Measurements from ENCODE around the gene ST6GALNAC5.
A peak's percentile ranks its signal among the peaks of the same experiment; 100 is the strongest.
"Not testable (repeated sequence)": the region's sequence is repeated elsewhere in the genome, so short reads cannot be mapped to it uniquely, and the experiment has no call there.

The ST6GALNAC5 gene

DNA sequence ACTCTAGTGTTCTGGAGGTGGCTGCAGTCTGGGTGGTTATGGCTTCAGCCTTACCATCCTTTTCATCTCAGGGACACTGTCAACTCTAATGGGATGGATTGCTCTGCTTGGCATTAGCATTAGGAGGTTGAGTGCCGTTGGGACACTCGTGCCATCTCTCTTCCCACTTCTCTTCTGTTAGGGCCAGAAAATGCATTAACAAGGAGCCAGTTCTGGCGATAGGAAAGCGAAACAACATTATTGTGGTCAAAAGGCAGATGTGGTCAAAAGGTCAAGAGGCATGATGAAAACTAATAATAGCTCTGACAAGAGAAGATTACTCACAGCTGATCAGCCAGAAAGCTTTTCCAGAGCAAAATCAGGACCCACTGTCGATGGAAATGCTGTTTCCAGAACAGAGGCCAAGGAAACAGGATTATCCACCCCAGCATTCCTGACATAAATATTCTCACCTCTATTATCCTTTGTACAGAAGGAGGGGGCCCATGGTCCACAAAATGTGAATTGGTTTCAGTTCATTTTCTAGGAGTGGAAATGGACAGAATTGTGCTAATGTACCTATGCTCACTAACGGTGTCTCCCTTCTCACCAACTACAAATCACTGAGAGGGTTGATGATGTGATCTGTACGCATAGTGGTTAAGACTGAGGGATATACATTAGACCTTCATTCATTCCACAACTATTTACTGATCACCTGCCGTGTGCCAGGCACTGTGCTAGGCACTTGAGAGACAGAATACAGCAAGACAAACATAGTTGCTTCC, 72.0 kb downstream of the ST6GALNAC5 start:
- peak; percentile 7 to 30 for DNase-seq

- DNase-seq, result peak in 1 of 2 donors; percentile 13
Measured at GRCh38 chr1:76939817-76940216, 72.5 kb downstream of the ST6GALNAC5 start.

- DNase-seq, result no peak
Measured at GRCh38 chr1:76940571-76941335, 73.5 kb downstream of the ST6GALNAC5 start.

DNA sequence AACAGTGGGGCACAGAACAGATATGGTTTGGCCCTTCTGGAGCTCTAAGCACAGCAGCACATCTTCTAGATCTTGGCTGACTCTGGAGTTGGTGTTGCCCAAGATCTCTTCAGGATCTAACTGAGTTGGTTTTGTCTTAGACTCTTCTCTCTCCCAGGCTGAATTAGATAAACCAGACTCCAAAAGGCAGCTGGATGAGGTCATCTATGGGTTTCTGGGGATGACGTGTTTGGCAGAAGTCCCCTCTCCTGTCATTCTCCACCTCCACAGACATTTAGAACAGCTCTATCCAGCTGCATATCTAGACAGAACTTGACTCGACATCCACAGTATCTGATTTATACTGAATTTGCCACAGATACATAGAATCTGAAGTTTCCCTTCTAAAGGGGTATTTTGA, 75.3 kb downstream of the ST6GALNAC5 start:
- no peak for DNase-seq

GRCh38 chr1:76944942-76945341, 77.7 kb downstream of the ST6GALNAC5 start:
- DNase-seq, result no peak

- no peak for DNase-seq
Measured at GRCh38 chr1:76948846-76949245, 81.6 kb downstream of the ST6GALNAC5 start.

GRCh38 chr1:76949503-76949902, 82.2 kb downstream of the ST6GALNAC5 start:
- no peak for DNase-seq

- no peak for DNase-seq
Measured at GRCh38 chr1:76950306-76950705, 83.0 kb downstream of the ST6GALNAC5 start.

DNA sequence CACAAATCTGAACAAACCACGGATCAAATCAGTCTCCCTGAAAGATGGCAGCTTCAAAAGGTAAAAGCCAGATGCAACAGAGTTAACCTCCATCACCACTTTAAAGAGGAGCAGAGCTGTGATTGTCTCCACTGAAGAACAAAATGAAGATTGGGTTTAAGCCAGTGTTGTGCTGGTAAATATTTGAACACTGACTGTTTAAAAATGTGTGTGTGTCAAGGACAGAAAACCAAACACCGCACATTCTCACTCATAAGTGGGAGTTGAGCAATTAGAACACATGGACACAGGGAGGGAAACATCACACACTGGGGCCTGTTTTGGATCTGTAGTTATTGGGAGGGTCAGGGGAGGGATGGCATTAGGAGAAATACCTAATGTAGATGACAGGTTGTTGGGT, 83.9 kb downstream of the ST6GALNAC5 start:
- no peak for DNase-seq

GRCh38 chr1:76955652-76956051, 88.4 kb downstream of the ST6GALNAC5 start:
- no peak for DNase-seq

GRCh38 chr1:76957961-76958360, 90.7 kb downstream of the ST6GALNAC5 start:
- DNase-seq, result no peak

- no peak for DNase-seq
Measured at GRCh38 chr1:76958828-76959227, 91.5 kb downstream of the ST6GALNAC5 start.

- DNase-seq, result no peak
Measured at GRCh38 chr1:76959556-76959955, 92.3 kb downstream of the ST6GALNAC5 start.

DNA sequence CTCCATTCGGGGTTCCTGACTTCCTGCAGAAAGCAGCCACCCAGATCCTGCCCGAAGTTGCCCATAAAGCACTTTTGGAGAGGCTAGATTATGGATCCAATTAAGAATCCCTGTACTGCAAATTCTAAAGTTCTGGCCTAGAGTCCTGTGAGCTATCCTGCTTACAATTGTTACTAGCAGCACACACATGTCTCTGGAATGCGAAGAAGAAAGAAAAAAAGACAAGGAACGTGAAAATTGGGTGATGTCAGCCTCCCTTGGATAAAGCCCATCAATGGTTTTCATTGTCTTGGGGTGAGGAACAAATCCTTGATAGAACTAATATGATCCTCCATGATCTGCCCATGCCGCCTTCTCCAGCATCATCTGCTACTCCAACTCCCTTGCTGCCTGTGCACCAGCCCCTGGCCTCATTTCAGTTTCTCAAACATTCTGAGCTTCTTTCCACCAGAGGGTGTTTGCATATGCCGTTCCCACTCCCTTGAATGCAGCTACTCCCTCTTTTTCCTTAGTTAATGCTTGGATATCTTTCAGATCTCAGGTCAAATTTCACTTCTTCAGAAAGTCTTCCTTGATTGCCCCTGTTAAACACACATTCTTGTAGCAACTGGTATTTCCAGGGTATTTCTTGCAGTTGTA, 94.0 kb downstream of the ST6GALNAC5 start:
- no peak for DNase-seq

DNA sequence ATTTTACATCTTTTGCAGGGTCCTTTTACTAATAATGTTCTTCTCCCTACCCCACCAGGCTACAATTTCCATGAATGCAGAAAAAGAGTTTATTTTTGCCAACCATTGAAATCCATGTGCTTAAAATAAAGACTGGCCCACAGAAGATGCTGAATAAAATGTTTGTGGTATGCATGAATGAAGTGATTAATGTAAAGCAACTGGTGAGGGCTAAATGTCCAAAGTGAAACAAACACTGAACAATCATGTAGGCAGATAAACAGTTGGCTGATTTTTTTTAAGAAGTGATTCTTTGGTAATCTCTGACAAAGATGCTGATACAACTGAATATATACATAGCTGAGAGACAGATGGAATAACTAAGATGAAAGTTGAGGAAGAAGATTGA, 94.5 kb downstream of the ST6GALNAC5 start:
- DNase-seq, result no peak

GRCh38 chr1:76981267-76981666, 114.0 kb downstream of the ST6GALNAC5 start:
- DNase-seq, result not testable (repeated sequence)

GRCh38 chr1:76989976-76990375, 122.7 kb downstream of the ST6GALNAC5 start:
- DNase-seq, result no peak

DNA sequence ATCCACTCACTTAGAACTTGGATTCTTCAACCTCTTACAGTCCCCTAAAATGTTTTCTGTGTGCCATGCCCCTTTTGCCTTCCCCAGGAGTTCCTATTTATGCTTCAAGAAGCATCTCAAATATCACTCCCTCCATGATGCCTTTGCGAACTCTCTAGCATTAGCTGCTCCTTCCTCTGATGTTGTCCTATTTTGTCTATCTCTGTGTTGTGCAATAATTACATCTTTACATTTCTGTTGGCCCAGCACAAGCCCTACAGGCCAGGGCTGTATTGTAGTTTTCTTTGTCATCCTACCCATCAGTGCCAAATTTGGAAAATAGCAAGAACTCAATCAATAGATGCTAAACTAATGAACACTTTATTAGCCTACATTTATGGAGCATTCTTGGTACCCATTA, 125.8 kb downstream of the ST6GALNAC5 start:
- no peak for DNase-seq

DNA sequence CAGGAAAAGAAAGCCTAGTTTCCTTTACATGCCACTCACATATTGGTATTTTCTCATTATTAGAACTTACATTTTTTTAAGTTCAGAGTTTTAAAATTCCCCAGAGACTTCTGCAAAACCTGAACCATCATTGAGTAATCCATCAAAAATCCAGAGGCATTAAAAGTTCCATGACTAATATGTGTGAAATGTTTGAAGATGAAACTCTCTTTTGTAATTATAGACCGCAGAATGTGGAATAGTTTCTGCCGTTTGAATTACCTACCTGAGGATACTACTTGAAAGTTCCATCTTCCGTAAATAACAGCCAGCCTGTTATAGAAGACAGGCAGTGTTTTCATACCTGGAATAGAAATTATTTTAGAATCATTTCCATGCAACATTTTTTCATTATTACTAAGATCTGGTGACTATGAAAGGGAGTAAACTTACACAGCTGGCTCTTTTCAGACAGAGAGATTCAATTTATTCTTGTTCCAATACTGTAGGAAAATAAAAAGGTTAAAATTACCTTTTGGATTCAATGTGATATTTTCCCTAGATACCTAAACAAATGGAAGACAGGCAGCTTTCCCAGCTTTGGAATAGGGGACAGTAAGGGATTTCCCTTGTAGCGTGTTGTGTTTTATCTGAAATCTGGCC, 131.4 kb downstream of the ST6GALNAC5 start:
- DNase-seq, result no peak

DNA sequence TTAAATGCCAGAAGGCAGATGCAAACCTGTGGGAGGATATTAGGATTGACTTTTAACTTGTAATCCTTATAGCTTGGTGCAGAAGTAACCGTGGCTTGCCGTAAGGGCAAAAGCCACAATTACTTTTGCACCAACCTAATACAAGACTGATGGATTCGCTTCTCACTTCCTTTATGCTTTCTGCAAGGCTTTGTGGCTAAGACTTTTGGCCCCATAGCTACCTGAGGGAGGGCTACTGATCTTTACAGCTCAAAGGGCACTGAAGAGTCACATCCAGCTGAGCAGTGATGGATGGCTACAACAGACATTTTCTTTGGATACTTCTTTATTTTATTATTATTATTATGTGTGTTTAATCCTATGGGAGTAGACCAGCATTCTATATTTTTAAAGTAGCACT, 140.4 kb downstream of the ST6GALNAC5 start:
- no peak for DNase-seq

- no peak for DNase-seq
Measured at GRCh38 chr1:77010937-77011336, 143.7 kb downstream of the ST6GALNAC5 start.

DNA sequence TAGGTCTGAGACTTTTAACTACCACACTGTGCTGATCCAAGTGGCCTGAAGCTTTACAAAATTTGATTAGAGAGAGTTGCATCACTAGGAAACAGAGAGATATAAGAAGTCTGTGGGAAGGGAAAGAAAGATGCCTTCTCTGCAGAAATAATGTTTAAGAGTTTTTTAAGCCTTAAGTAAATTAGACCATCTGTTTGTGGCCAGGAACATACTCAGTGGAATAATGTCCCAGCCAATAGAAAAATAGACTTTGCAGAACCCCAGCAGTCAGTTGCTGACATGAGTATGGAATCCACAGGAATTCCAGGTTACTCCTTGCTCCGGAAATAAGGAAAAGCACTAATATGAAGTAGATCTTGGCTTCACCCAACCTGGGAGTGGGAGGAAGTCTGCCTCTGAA, 144.8 kb downstream of the ST6GALNAC5 start:
- DNase-seq, result no peak

GRCh38 chr1:77014073-77014788, 147.0 kb downstream of the ST6GALNAC5 start:
- DNase-seq, result no peak

All from inflammatory macrophage treated with lipopolysaccharide for 1 hour (primary cell).